B cell (primary cell): ENCODE data around the gene PCBP3. TPM values are rescaled to one million over a fixed set of nuclear protein-coding genes. Genes with fewer than 3 reads are reported as not detected.

Experiments used
- ATAC-seq: fragments of 200-7000 bp; cut with Tn5 transposase; one replicate; pipeline ENCODE4 v1.10.0; 2021; ENCODE audit warnings: low read depth, mild to moderate bottlenecking, moderate number of reproducible peaks, moderate library complexity
- CTCF ChIA-PET: fragments of 350-600 bp; sonication (Branson Sonifier 250); formaldehyde crosslinking; loops from one replicate; lab custom pipeline; 2021; ENCODE audit warnings: antibody characterized with exemption, inconsistent platforms; lab: Charles Lee
- POLR2A ChIA-PET: fragments of 350-600 bp; sonication (Branson Sonifier 250); formaldehyde crosslinking; loops from one replicate; lab custom pipeline; 2021; ENCODE audit warnings: antibody characterized with exemption; lab: Charles Lee
- DNase-seq: peaks from one replicate; pipeline ENCODE4 v3.0.0; 2013
- H2AFZ ChIP-seq: 2 replicates; pipeline ENCODE4 v1.6.1; 2012; ENCODE audit warnings: mild to moderate bottlenecking, low read depth, low read length; ENCODE audit not compliant: insufficient read depth, poor library complexity, severe bottlenecking
- H3K27ac ChIP-seq, 2 donors: 1 replicate in 1 of 2; 2 replicates in 1 of 2; pipeline ENCODE4 v1.5.1; 2012 to 2013; ENCODE audit warnings: low read length in 2 of 2, mild to moderate bottlenecking in 2 of 2, moderate library complexity in 1 of 2
- H3K27me3 ChIP-seq, 4 experiments: fragments of 200-600 bp in 1 of 4; sonication (generic) in 1 of 4; replicated peaks in 1 of 4; 1 replicate in 2 of 4; 2 replicates in 2 of 4; pipeline versions ENCODE4 v1.6.1 to v1.7.0; 2013 to 2016; ENCODE audit warnings: low read length in 3 of 4, mild to moderate bottlenecking in 2 of 4, mixed read lengths in 1 of 4, moderate library complexity in 1 of 4; ENCODE audit not compliant: insufficient read depth in 4 of 4, control insufficient read depth in 3 of 4; ENCODE audit errors: control extremely low read depth in 1 of 4
- H3K36me3 ChIP-seq, 2 experiments: replicated peaks in 1 of 2; 1 replicate in 1 of 2; 2 replicates in 1 of 2; pipeline versions ENCODE4 v1.6.1 to v1.7.1; 2013; ENCODE audit warnings: low read length in 1 of 2; ENCODE audit not compliant: insufficient read depth in 2 of 2, control insufficient read depth in 1 of 2; ENCODE audit errors: control extremely low read depth in 1 of 2, extremely low read depth in 1 of 2
- H3K4me1 ChIP-seq, 2 donors: fragments of 200-600 bp in 1 of 2; sonication (generic) in 1 of 2; 1 replicate in 1 of 2; 2 replicates in 1 of 2; pipeline versions ENCODE4 v1.5.1 to v1.6.1; 2013 to 2017; ENCODE audit warnings: low read length in 2 of 2; ENCODE audit not compliant: control insufficient read depth in 2 of 2, insufficient read depth in 2 of 2
- H3K4me2 ChIP-seq: replicated peaks from 2 replicates; pipeline ENCODE3; 2012; ENCODE audit warnings: mild to moderate bottlenecking, low read depth, low read length; ENCODE audit not compliant: poor library complexity, severe bottlenecking
- H3K4me3 ChIP-seq, 5 experiments: fragments of 200-600 bp in 1 of 5; sonication (generic) in 1 of 5; 1 replicate in 3 of 5; 2 replicates in 2 of 5; pipeline versions ENCODE4 v1.5.1 to v1.7.0; 2011 to 2016; ENCODE audit warnings: low read length in 4 of 5, mild to moderate bottlenecking in 4 of 5, low read depth in 2 of 5, control low read depth in 1 of 5, moderate library complexity in 1 of 5; ENCODE audit not compliant: insufficient read depth in 1 of 5; ENCODE audit errors: control extremely low read depth in 1 of 5, extremely low read depth in 1 of 5
- H3K79me2 ChIP-seq: fragments of 200-600 bp; sonication (generic); one replicate; pipeline ENCODE4 v1.6.0; 2016; ENCODE audit warnings: low read length; ENCODE audit not compliant: control insufficient read depth, insufficient read depth
- H3K9ac ChIP-seq: fragments of 200-600 bp; sonication (generic); 2 replicates; pipeline ENCODE4 v1.6.1; 2017; ENCODE audit warnings: mild to moderate bottlenecking, low read length, moderate library complexity
- H3K9me3 ChIP-seq, 3 donors: one replicate each; pipeline versions ENCODE4 v1.6.1 to v1.7.1; 2013; ENCODE audit warnings: low read length in 2 of 3; ENCODE audit not compliant: control insufficient read depth in 2 of 3, insufficient read depth in 1 of 3; ENCODE audit errors: control extremely low read depth in 1 of 3
- H4K20me1 ChIP-seq: 2 replicates; pipeline ENCODE4 v1.6.0; 2012; ENCODE audit warnings: mild to moderate bottlenecking, low read length; ENCODE audit not compliant: insufficient read depth, control insufficient read depth, poor library complexity, severe bottlenecking
- H3K27ac Mint-ChIP-seq: one replicate; pipeline ENCODE4 v1.8.0; 2021; ENCODE audit warnings: mixed read lengths
- H3K27me3 Mint-ChIP-seq: one replicate; pipeline ENCODE4 v1.8.0; 2021; ENCODE audit warnings: mixed read lengths
- H3K4me1 Mint-ChIP-seq: one replicate; pipeline ENCODE4 v1.8.0; 2021; ENCODE audit warnings: mixed read lengths
- H3K4me3 Mint-ChIP-seq: one replicate; pipeline ENCODE4 v1.8.0; 2021; ENCODE audit warnings: mixed read lengths
- H3K9me3 Mint-ChIP-seq: one replicate; pipeline ENCODE4 v1.8.0; 2022; ENCODE audit warnings: mixed read lengths; ENCODE audit not compliant: insufficient read depth
- EZH2 ChIP-seq: IDR thresholded peaks from 2 replicates; pipeline ENCODE4 v1.6.1; 2012; ENCODE audit warnings: borderline replicate concordance, low read depth, mild to moderate bottlenecking, moderate library complexity, low read length; ENCODE audit not compliant: insufficient read depth, poor library complexity, severe bottlenecking
- WGBS: methylation state at CpG from one replicate; pipeline ENCODE4 v1.1.5; 2013; ENCODE audit warnings: missing lambda C conversion rate; ENCODE audit not compliant: insufficient coverage; 5-methylcytosine and 5-hydroxymethylcytosine counted together
- intact Hi-C: fragments of 100-400 bp; cut with micrococcal nuclease; formaldehyde crosslinking; loops from one replicate; pipeline ENCODE4 v1.10.0; 2022
- polyA plus RNA-seq: library from polyadenylated mRNA; depleted of rRNA; stranded (reverse); fragments of >200 nt; gene quantifications from 2 replicates; pipeline ENCODE4 v1.2.3, GENCODE V29; 2012
- total RNA-seq, 2 donors: library from RNA; stranded (reverse); fragments of 120-200 nt in 1 of 2; gene quantifications; 1 replicate in 1 of 2; 2 replicates in 1 of 2; pipeline versions ENCODE4 v1.2.3 to v1.2.4, GENCODE V29; 2013 to 2022
- TF ChIP-seq, protein P1 (sequence below): fragments of 200-600 bp; IDR thresholded peaks from one replicate; pipeline ENCODE4 v1.8.0; 2022; ENCODE audit warnings: antibody characterized with exemption, mild to moderate bottlenecking

Gene PCBP3
- total and polyA plus RNA-seq, 2 donors (not counting 1 experiment from before 2014, with no cell fraction given): 0.45 to 2.7 TPM

DNA sequence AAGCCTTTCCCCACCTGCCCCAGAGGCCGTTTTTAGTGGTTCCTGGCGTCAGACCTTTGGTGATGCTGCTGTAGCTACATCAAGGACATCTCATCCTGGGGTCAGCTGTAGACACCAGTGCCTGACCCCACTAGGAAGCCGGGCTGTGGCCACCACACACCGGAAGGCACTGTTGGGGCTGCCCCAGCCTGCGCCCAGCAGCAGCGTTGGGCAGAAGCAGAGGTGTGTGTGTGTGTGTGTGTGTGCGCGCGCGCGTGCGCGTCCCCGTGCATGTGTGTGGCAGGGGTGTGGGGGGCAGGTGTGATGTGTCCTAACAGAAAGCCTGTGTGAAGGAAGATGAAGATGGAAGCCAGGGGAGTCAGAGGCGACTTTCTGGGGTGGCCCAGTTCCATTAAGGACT lies 276.1 kb downstream of the PCBP3 start:
- CTCF ChIA-PET: no interaction called here
- H3K4me3 ChIP-seq: no peak overlapping the region
- Mint-ChIP-seq H3K4me1 (no peaks in the 10 kb centered on the region), H3K27me3 (no peaks in the 10 kb centered on the region), H3K27ac (no peak overlapping the region), H3K9me3 (no peaks in the 10 kb centered on the region), H3K4me3 (no peak overlapping the region)
- H4K20me1 ChIP-seq: no peaks in the 10 kb centered on the region
- ATAC-seq: no peak
- POLR2A ChIA-PET: no interaction called here
- no peaks in the 10 kb centered on the region for H3K4me1 ChIP-seq
- whole genome bisulfite sequencing: 82% methylated on average over 15 of the region's 15 CpGs
- no peaks in the 10 kb centered on the region for H3K36me3 ChIP-seq
- no peak overlapping the region for H3K4me2 ChIP-seq
- no peak overlapping the region for H2AFZ ChIP-seq
- no peaks in the 10 kb centered on the region for H3K79me2 ChIP-seq
- DNase-seq: no peak
- TF ChIP-seq, protein P1, sequence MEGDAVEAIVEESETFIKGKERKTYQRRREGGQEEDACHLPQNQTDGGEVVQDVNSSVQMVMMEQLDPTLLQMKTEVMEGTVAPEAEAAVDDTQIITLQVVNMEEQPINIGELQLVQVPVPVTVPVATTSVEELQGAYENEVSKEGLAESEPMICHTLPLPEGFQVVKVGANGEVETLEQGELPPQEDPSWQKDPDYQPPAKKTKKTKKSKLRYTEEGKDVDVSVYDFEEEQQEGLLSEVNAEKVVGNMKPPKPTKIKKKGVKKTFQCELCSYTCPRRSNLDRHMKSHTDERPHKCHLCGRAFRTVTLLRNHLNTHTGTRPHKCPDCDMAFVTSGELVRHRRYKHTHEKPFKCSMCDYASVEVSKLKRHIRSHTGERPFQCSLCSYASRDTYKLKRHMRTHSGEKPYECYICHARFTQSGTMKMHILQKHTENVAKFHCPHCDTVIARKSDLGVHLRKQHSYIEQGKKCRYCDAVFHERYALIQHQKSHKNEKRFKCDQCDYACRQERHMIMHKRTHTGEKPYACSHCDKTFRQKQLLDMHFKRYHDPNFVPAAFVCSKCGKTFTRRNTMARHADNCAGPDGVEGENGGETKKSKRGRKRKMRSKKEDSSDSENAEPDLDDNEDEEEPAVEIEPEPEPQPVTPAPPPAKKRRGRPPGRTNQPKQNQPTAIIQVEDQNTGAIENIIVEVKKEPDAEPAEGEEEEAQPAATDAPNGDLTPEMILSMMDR: no peak
- no peak for TF ChIP-seq EZH2
- H3K27me3 ChIP-seq: no peaks in the 10 kb centered on the region
- peaks cover 0 to 8% (median 0%) of the 10 kb centered on the region in 3 donors for H3K9me3 ChIP-seq
- H3K27ac ChIP-seq: no peak overlapping the region
- H3K9ac ChIP-seq: no peak overlapping the region
- intact Hi-C loops: no loop called here

DNA sequence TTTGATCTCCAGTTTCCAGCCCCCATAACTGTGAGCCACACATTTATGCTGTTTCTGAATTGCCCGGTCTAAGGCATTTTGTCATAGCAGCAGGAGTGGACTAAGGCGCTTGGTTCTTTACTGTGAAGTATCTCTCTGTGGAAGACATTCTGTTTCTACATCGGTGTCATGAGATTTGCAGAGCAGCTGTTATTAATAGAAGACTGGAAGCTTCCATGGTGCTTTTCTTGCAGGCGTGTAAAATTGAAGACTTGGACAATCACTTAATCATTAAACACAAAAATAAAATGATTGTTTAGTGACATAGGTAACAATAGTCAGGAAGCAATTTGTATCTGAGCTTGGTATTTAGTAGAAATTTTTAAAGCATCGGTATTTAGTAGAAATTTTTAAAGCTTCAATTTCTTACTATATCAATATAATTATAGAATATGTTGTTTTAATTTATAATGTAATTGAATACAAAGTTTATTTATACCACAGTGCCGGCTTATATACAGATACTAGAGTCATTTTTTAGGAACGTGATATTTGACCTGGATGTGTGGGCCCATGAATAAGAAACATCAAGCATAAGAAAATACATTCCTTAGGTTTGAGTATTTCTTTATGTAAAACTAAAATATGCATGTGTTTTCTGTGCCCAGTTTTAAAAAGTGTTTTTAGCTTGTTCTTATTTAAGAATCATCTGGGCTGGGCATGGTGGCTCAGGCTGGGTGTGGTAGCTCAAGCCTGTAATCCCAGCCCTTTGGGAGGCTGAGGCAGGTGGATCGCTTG lies 277.5 kb downstream of the PCBP3 start:
- POLR2A ChIA-PET: no interaction called here
- Histone ChIP-seq H4K20me1 (no peaks in the 10 kb centered on the region), H3K9ac (no peak overlapping the region), H3K4me2 (no peak overlapping the region), H3K79me2 (no peaks in the 10 kb centered on the region), H3K36me3 (no peaks in the 10 kb centered on the region), H3K27me3 (no peaks in the 10 kb centered on the region), H3K4me1 (no peaks in the 10 kb centered on the region), H3K4me3 (no peak overlapping the region), H3K9me3 (peaks cover 0 to 8% (median 0%) of the 10 kb centered on the region in 3 donors), H3K27ac (no peak overlapping the region), H2AFZ (no peak overlapping the region)
- DNase-seq (no peak), ATAC-seq (no peak)
- WGBS: 100% methylated on average over 2 of the region's 8 CpGs
- CTCF ChIA-PET: interaction anchor here (1.9 kb wide), 1 partner anchor 365 kb away, joined by 5 read pairs; no protein-coding TSS in a partner anchor
- no peak for TF ChIP-seq EZH2
- TF ChIP-seq, protein P1: no peak
- H3K9me3 Mint-ChIP-seq: no peaks in the 10 kb centered on the region
- no peak overlapping the region for H3K27ac Mint-ChIP-seq
- no peaks in the 10 kb centered on the region for H3K4me1 Mint-ChIP-seq
- H3K4me3 Mint-ChIP-seq: no peak overlapping the region
- intact Hi-C loops: no loop called here
- H3K27me3 Mint-ChIP-seq: no peaks in the 10 kb centered on the region
